CD4-positive, alpha-beta T cell (primary cell): ENCODE measurements around the gene TAF1L. TPM values are rescaled to one million over a fixed set of nuclear protein-coding genes. Genes with fewer than 3 reads are reported as not detected.

Source experiments
- ATAC-seq: fragments of 200-7000 bp; cut with Tn5 transposase; one replicate; pipeline ENCODE4 v1.10.0; 2022; ENCODE audit warnings: mild to moderate bottlenecking; ENCODE audit not compliant: poor library complexity
- CTCF ChIA-PET: fragments of 350-600 bp; sonication (Branson Sonifier 250); formaldehyde crosslinking; loops from one replicate; lab custom pipeline; 2021; ENCODE audit warnings: antibody characterized with exemption, inconsistent platforms; lab: Charles Lee
- POLR2A ChIA-PET: fragments of 350-600 bp; sonication (Branson Sonifier 250); formaldehyde crosslinking; loops from one replicate; lab custom pipeline; 2021; ENCODE audit warnings: antibody characterized with exemption, inconsistent platforms; lab: Charles Lee
- DNase-seq, 14 experiments: peaks; one replicate each; pipeline ENCODE4 v3.0.0-alpha.2; 2013 to 2020; ENCODE audit warnings: mixed read lengths in 2 of 14
- H3K27ac ChIP-seq, 2 donors: one replicate each; pipeline versions ENCODE4 v1.5.1 to v1.7.0; 2013; ENCODE audit warnings: low read length in 2 of 2, low read depth in 1 of 2, mild to moderate bottlenecking in 1 of 2
- H3K27me3 ChIP-seq, 2 experiments: 1 replicate in 1 of 2; 2 replicates in 1 of 2; pipeline versions ENCODE4 v1.6.1 to v1.7.0; 2013; ENCODE audit warnings: low read length in 2 of 2, control low read depth in 1 of 2, mild to moderate bottlenecking in 1 of 2, moderate library complexity in 1 of 2; ENCODE audit not compliant: insufficient read depth in 2 of 2, control insufficient read depth in 1 of 2
- H3K36me3 ChIP-seq: one replicate; pipeline ENCODE4 v1.6.1; 2013; ENCODE audit warnings: low read length, control low read depth; ENCODE audit not compliant: insufficient read depth
- H3K4me1 ChIP-seq: one replicate; pipeline ENCODE4 v1.6.1; 2013; ENCODE audit warnings: low read length, control low read depth; ENCODE audit not compliant: insufficient read depth
- H3K4me3 ChIP-seq: one replicate; pipeline ENCODE4 v1.5.1; 2013; ENCODE audit warnings: mild to moderate bottlenecking, low read length, moderate library complexity
- H3K9me3 ChIP-seq, 2 experiments: 1 replicate in 1 of 2; 2 replicates in 1 of 2; pipeline versions ENCODE4 v1.6.1 to v1.7.0; 2013; ENCODE audit warnings: low read length in 2 of 2, mild to moderate bottlenecking in 2 of 2, control low read depth in 1 of 2, moderate library complexity in 1 of 2; ENCODE audit not compliant: control insufficient read depth in 1 of 2, insufficient read depth in 1 of 2
- H3K27ac Mint-ChIP-seq: one replicate; pipeline ENCODE4 v1.8.0; 2020; ENCODE audit warnings: mixed read lengths
- H3K27me3 Mint-ChIP-seq: one replicate; pipeline ENCODE4 v1.8.0; 2021; ENCODE audit warnings: mixed read lengths
- H3K36me3 Mint-ChIP-seq: one replicate; pipeline ENCODE4 v1.8.0; 2021; ENCODE audit warnings: low read depth, mixed read lengths
- H3K4me1 Mint-ChIP-seq: one replicate; pipeline ENCODE4 v1.8.0; 2021; ENCODE audit warnings: low read depth, mixed read lengths
- H3K4me3 Mint-ChIP-seq: one replicate; pipeline ENCODE4 v1.8.0; 2020; ENCODE audit warnings: mild to moderate bottlenecking, mixed read lengths
- H3K9me3 Mint-ChIP-seq: one replicate; pipeline ENCODE4 v1.8.0; 2020; ENCODE audit warnings: mixed read lengths
- CTCF ChIP-seq: fragments of 200-600 bp; IDR thresholded peaks from one replicate; pipeline ENCODE4 v1.8.0; 2022; ENCODE audit warnings: antibody characterized with exemption, mild to moderate bottlenecking
- intact Hi-C, 2 experiments: fragments of 100-400 bp; cut with DNase I in 1 of 2; cut with micrococcal nuclease in 1 of 2; formaldehyde crosslinking; loops; one replicate each; pipeline versions ENCODE4 v1.15.1 to v1.9.0; 2023 to 2025; cut with DNase I, micrococcal nuclease
- total RNA-seq, 174 experiments: library from RNA in 2 of 174; stranded (reverse) in 2 of 174; gene quantifications; one replicate each; pipeline ENCODE4 v1.2.3 and lab custom pipeline; 2021 to 2026

Gene TAF1L
- total RNA-seq, 2 experiments from 2014 or later: 0.06 TPM; not detected in 1

GRCh38 chr9:32672469-32672868 lies 37.0 kb upstream of the TAF1L start:
- ATAC-seq (no peak), DNase-seq (no peak)
- Histone ChIP-seq H3K4me3 (no peak overlapping the region), H3K9me3 (no peaks in the 10 kb centered on the region), H3K4me1 (no peaks in the 10 kb centered on the region), H3K36me3 (no peaks in the 10 kb centered on the region), H3K27me3 (no peaks in the 10 kb centered on the region), H3K27ac (no peak overlapping the region)
- Mint-ChIP-seq H3K36me3 (no peaks in the 10 kb centered on the region), H3K4me3 (no peak overlapping the region), H3K27ac (no peak overlapping the region), H3K27me3 (peaks cover 10% of the 10 kb centered on the region), H3K4me1 (no peaks in the 10 kb centered on the region), H3K9me3 (no peaks in the 10 kb centered on the region)
- ChIA-PET CTCF (no interaction called here), POLR2A (no interaction called here)
- no peak for TF ChIP-seq CTCF
- intact Hi-C loops: no loop called here

- H3K36me3 Mint-ChIP-seq: no peaks in the 10 kb centered on the region
- H3K27ac ChIP-seq: no peak overlapping the region
- no peak overlapping the region for H3K4me3 Mint-ChIP-seq
- no peaks in the 10 kb centered on the region for H3K4me1 Mint-ChIP-seq
- H3K27ac Mint-ChIP-seq: no peak overlapping the region
- H3K36me3 ChIP-seq: no peaks in the 10 kb centered on the region
- POLR2A ChIA-PET: no interaction called here
- no peak overlapping the region for H3K4me3 ChIP-seq
- no peaks in the 10 kb centered on the region for H3K27me3 ChIP-seq
- no peaks in the 10 kb centered on the region for H3K9me3 Mint-ChIP-seq
- H3K9me3 ChIP-seq: no peaks in the 10 kb centered on the region
- H3K27me3 Mint-ChIP-seq: no peaks in the 10 kb centered on the region
- no peaks in the 10 kb centered on the region for H3K4me1 ChIP-seq
- ATAC-seq (no peak), DNase-seq (no peak)
- intact Hi-C loops: no loop called here
- no peak for TF ChIP-seq CTCF
- CTCF ChIA-PET: no interaction called here
Measured at GRCh38 chr9:32671333-32671732, 35.9 kb upstream of the TAF1L start.

- no peak overlapping the region for H3K4me3 Mint-ChIP-seq
- H3K36me3 Mint-ChIP-seq: no peaks in the 10 kb centered on the region
- no peak overlapping the region for H3K4me3 ChIP-seq
- ATAC-seq: no peak
- peaks cover 9% of the 10 kb centered on the region for H3K27me3 Mint-ChIP-seq
- no peak for DNase-seq
- H3K27ac Mint-ChIP-seq: no peak overlapping the region
- intact Hi-C loops: no loop called here
- POLR2A ChIA-PET: no interaction called here
- CTCF ChIA-PET: no interaction called here
- H3K4me1 Mint-ChIP-seq: no peaks in the 10 kb centered on the region
- no peaks in the 10 kb centered on the region for H3K36me3 ChIP-seq
- no peaks in the 10 kb centered on the region for H3K27me3 ChIP-seq
- no peak overlapping the region for H3K27ac ChIP-seq
- TF ChIP-seq CTCF: no peak
- no peaks in the 10 kb centered on the region for H3K9me3 Mint-ChIP-seq
- no peaks in the 10 kb centered on the region for H3K4me1 ChIP-seq
- H3K9me3 ChIP-seq: no peaks in the 10 kb centered on the region
Measured at GRCh38 chr9:32665101-32665500, 29.6 kb upstream of the TAF1L start.
